Measurements from ENCODE around the gene NAT9. TPM values are rescaled to one million over a fixed set of nuclear protein-coding genes. Genes with fewer than 3 reads are reported as not detected.

Gene NAT9
- total RNA-seq, 4 donors from 2014 or later, result 14.3 to 26.6 (median 18.1) TPM

DNA sequence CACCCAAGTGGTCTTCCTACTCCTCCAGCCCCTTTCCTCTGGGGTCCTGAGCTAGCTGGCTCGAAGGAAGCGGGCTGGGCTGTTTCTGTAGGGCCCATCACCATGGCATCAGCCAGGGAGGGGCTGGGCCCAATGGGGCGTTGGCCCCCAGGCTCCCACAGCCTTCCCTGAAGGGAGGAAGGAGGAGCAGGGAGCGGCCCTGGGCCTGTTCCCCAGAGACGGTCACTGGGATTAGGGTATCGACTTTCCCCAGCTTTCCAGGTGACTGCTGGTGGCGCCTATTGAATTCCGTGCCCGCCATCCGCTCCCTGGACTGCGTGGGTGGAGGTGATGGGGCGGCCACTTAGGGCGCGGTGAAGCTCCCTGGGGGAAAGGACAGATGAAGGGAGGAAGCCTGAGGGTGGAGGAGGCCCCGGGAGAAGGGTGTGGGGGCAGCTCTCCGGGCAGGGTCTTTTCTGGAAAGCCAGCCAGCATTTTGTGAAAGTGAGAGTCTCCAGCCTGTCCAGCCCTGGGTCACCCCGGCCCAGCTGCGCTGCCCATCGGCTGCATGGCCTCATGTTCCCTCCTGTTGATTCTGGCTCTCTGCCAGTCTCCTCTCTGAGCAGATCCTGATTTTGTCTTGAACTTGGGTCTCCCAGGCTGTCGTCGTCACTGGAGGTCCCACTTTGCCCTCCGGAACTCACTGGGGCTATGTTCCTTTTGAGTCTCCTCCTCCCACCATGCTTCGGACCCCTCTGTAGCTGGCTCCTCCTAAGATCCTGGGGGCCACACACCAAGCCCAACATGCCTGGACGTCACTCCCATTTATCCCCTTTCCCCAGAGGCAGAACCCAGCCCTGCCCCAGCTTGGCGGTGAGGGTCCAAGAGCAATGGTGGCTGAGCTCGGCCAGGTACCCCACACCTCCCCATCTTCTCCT, 18.0 kb downstream of the NAT9 start:
- 30 to 36% methylated on average over 26 of the region's 26 CpGs for WGBS, 2 donors
- no peak for TF ChIP-seq POLR2A (IDR thresholded peaks at IDR 0.05)
- TF ChIP-seq, protein P1, sequence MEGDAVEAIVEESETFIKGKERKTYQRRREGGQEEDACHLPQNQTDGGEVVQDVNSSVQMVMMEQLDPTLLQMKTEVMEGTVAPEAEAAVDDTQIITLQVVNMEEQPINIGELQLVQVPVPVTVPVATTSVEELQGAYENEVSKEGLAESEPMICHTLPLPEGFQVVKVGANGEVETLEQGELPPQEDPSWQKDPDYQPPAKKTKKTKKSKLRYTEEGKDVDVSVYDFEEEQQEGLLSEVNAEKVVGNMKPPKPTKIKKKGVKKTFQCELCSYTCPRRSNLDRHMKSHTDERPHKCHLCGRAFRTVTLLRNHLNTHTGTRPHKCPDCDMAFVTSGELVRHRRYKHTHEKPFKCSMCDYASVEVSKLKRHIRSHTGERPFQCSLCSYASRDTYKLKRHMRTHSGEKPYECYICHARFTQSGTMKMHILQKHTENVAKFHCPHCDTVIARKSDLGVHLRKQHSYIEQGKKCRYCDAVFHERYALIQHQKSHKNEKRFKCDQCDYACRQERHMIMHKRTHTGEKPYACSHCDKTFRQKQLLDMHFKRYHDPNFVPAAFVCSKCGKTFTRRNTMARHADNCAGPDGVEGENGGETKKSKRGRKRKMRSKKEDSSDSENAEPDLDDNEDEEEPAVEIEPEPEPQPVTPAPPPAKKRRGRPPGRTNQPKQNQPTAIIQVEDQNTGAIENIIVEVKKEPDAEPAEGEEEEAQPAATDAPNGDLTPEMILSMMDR (IDR thresholded peaks at IDR 0.05), result no peak
- intact Hi-C loops (cut with DNase I; ENCODE audit: low total_unique reads), result no loop called here
- no peak for DNase-seq (ENCODE audit: low spot score in 2 of 2)
- H3K4me3 ChIP-seq (ENCODE audit: low read depth, poor library complexity, severe bottlenecking), result no peak overlapping the region

DNA sequence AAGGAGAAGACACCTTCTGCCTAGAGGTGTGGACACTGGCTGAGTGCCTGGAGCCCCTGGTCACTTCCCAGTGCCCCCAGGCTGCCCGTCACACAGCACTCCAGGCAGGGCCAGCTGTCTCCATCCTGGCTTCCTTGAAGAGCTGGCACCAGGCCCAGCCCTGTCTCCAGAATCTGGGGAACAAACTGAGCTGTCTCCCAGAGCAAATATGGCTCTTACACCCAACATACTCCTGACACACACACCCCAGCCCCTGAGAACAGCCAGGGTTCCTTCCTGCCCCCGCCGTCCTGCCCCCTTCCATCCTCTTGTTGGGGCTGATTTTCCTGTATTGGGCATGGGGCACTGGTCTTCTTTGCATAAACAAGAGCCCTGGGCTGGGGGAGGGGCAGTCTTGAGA, 18.6 kb downstream of the NAT9 start:
- TF ChIP-seq POLR2A (IDR thresholded peaks at IDR 0.05), result no peak
- TF ChIP-seq, protein P1 (IDR thresholded peaks at IDR 0.05), result no peak
- intact Hi-C loops (cut with DNase I; ENCODE audit: low total_unique reads), result no loop called here
- 44 to 48% methylated on average over 3 of the region's 3 CpGs for WGBS, 2 donors
- H3K4me3 ChIP-seq (ENCODE audit: low read depth, poor library complexity, severe bottlenecking), result no peak overlapping the region
- no peak for DNase-seq (ENCODE audit: low spot score in 2 of 2)

DNA sequence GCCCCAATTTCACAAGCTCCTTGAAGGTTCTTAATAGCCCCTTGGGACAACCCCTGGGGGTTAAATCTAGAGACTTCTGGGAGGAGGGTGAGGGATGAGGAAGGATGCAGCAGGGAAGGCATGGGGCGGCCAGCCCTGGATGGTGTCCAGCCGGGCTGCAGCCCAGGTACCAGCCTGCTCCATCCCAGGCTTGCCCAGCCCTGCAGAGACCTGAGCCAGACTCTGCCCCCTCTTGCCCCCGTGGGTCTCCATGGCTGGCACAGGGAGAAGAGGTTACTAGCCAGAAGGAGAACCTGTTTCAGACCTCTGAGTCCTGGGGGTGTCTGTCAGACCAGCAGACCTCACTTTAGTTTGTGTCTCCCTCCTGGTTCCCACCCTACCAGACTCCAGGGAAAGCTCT, 19.3 kb downstream of the NAT9 start:
- no peak for DNase-seq (ENCODE audit: low spot score in 2 of 2)
- TF ChIP-seq, protein P1 (IDR thresholded peaks at IDR 0.05), result no peak
- TF ChIP-seq POLR2A (IDR thresholded peaks at IDR 0.05), result no peak
- H3K4me3 ChIP-seq (ENCODE audit: low read depth, poor library complexity, severe bottlenecking), result no peak overlapping the region
- 40 to 47% methylated on average over 3 of the region's 3 CpGs for WGBS, 2 donors
- intact Hi-C loops (cut with DNase I; ENCODE audit: low total_unique reads), result no loop called here

DNA sequence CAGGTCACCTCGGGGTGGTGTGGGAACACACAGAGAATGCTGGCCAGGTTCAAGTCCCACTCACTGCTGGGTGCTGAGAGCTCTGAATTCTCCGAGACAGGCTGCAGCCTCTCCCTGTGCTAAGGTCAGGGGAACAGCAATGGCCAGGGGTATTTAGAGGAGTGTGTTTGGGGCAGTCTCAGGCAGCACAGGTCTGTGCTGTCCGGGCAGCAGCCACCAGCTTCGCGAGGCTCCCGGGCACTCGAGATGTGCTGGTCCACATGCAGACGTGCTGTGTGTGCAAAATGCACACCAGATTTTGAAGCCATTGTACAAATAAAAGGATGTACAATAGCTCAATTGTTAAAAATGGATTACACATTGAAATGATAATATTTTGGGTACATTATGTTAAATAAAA, 20.6 kb downstream of the NAT9 start:
- TF ChIP-seq, protein P1 (IDR thresholded peaks at IDR 0.05), result no peak
- TF ChIP-seq POLR2A (IDR thresholded peaks at IDR 0.05), result no peak
- 93 to 95% methylated on average over 8 of the region's 8 CpGs for WGBS, 2 donors
- DNase-seq (ENCODE audit: low spot score in 2 of 2), result no peak
- intact Hi-C loops (cut with DNase I; ENCODE audit: low total_unique reads), result no loop called here
- H3K4me3 ChIP-seq (ENCODE audit: low read depth, poor library complexity, severe bottlenecking), result no peak overlapping the region

DNA sequence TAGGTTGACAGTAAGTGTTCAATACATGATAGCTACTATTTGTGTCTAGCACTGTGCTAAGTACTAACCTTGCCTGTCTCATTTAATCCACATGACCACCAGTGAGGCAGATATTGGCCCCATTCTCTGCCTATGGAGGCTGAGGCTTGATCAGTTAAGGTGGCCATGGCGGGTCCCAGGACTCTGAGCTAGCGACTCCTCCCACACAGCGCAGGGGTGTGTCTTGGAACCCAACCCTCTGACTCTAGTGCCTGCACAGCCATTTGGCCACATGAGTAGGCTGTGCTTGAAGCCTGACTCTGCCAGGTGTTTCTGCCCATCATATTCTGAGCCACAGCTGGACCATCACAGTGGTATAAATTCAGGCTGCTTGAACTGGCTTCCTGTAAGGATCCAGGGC, 21.3 kb downstream of the NAT9 start:
- TF ChIP-seq POLR2A (IDR thresholded peaks at IDR 0.05), result no peak
- TF ChIP-seq, protein P1 (IDR thresholded peaks at IDR 0.05), result no peak
- H3K4me3 ChIP-seq (ENCODE audit: low read depth, poor library complexity, severe bottlenecking), result no peak overlapping the region
- intact Hi-C loops (cut with DNase I; ENCODE audit: low total_unique reads), result no loop called here
- 82 to 97% methylated on average over 3 of the region's 3 CpGs for WGBS, 2 donors
- no peak for DNase-seq (ENCODE audit: low spot score in 2 of 2)
